HG02840 (cell line): ENCODE measurements around the gene RBM4.
"Not testable (repeated sequence)": the region's sequence is repeated elsewhere in the genome, so short reads cannot be mapped to it uniquely, and the experiment has no call there.

ENCODE experiments used
- ATAC-seq: cut with Tn5 transposase; IDR thresholded peaks from one replicate; pipeline ENCODE4 v1.9.1; 2021; ENCODE audit warnings: mild to moderate bottlenecking, moderate library complexity, moderate number of reproducible peaks; ENCODE audit not compliant: unreplicated experiment, low FRiP score

The RBM4 gene

GRCh38 chr11:66616379-66617154 is 21.9 kb upstream of the RBM4 start, which contains the start of gene RBM14:
Gene RBM14 (plus strand): TSS chr11:66616630. CDS start chr11:66616721, 91 bp downstream.
- ATAC-seq: peak; percentile 84

GRCh38 chr11:66617155-66617834 is 21.2 kb upstream of the RBM4 start:
- no peak for ATAC-seq

GRCh38 chr11:66619080-66619554 is 19.4 kb upstream of the RBM4 start:
- no peak for ATAC-seq

- no peak for ATAC-seq
Measured at GRCh38 chr11:66624450-66624849, 14.1 kb upstream of the RBM4 start.

- ATAC-seq: no peak
Measured at GRCh38 chr11:66625041-66625751, 13.3 kb upstream of the RBM4 start.

- ATAC-seq: no peak
Measured at GRCh38 chr11:66625752-66626149, 12.8 kb upstream of the RBM4 start.

GRCh38 chr11:66626382-66626781 is 12.1 kb upstream of the RBM4 start:
- no peak for ATAC-seq

GRCh38 chr11:66626926-66627325 is 11.6 kb upstream of the RBM4 start:
- no peak for ATAC-seq

GRCh38 chr11:66628061-66628603 is 10.4 kb upstream of the RBM4 start:
- no peak for ATAC-seq

- no peak for ATAC-seq
Measured at GRCh38 chr11:66629356-66629755, 9.1 kb upstream of the RBM4 start.

GRCh38 chr11:66631883-66632282 is 6.6 kb upstream of the RBM4 start:
- ATAC-seq: no peak

GRCh38 chr11:66632952-66633351 is 5.6 kb upstream of the RBM4 start:
- no peak for ATAC-seq

- ATAC-seq: no peak
Measured at GRCh38 chr11:66636411-66636810, 2.1 kb upstream of the RBM4 start.

- no peak for ATAC-seq
Measured at GRCh38 chr11:66637557-66638176, 836 bp upstream of the RBM4 start.

GRCh38 chr11:66639066-66639813 is 737 bp downstream of the RBM4 start:
- ATAC-seq: no peak

- ATAC-seq: not testable (repeated sequence)
Measured at GRCh38 chr11:66639814-66640340, 1.4 kb downstream of the RBM4 start.

- ATAC-seq: no peak
Measured at GRCh38 chr11:66641834-66642233, 3.3 kb downstream of the RBM4 start.

GRCh38 chr11:66643745-66644437 is 5.4 kb downstream of the RBM4 start:
- no peak for ATAC-seq

- no peak for ATAC-seq
Measured at GRCh38 chr11:66646828-66647227, 8.3 kb downstream of the RBM4 start.
